Epithelial cell of prostate (primary cell): ENCODE data around the gene ADPRS.

Experiments
- DNase-seq: peaks from one replicate; pipeline ENCODE4 v3.0.0-alpha.2; 2011; ENCODE audit warnings: low read depth, low spot score
- H3K27ac ChIP-seq: fragments of 450-650 bp; 2 replicates; pipeline ENCODE4 v1.5.1; 2017; ENCODE audit warnings: mild to moderate bottlenecking

Gene ADPRS

GRCh38 chr1:36126797-36127500 lies 38.3 kb downstream of the ADPRS start:
- H3K27ac ChIP-seq: no peak overlapping the region
- no peak for DNase-seq

- no peak for DNase-seq
- H3K27ac ChIP-seq: no peak overlapping the region
Observed at GRCh38 chr1:36128126-36128904, 39.6 kb downstream of the ADPRS start.

GRCh38 chr1:36128905-36129206 lies 40.2 kb downstream of the ADPRS start:
- H3K27ac ChIP-seq: no peak overlapping the region
- no peak for DNase-seq

GRCh38 chr1:36132029-36132428 lies 43.3 kb downstream of the ADPRS start:
- no peak for DNase-seq

GRCh38 chr1:36133484-36133883 lies 44.8 kb downstream of the ADPRS start:
- peak; percentile 78 for DNase-seq
- H3K27ac ChIP-seq: peak overlapping the region; percentile 98

More at GRCh38 chr1:36132029-36132428, 43.3 kb downstream of the ADPRS start:
- H3K27ac ChIP-seq: no peak overlapping the region

- H3K27ac ChIP-seq: peak overlapping the region; percentile 98
- DNase-seq: no peak
Observed at GRCh38 chr1:36134031-36134430, 45.3 kb downstream of the ADPRS start.

GRCh38 chr1:36134505-36135329 lies 46.0 kb downstream of the ADPRS start:
- H3K27ac ChIP-seq: peak overlapping the region; percentile 98
- peak; percentile 76 for DNase-seq

GRCh38 chr1:36135330-36135667 lies 46.6 kb downstream of the ADPRS start:
- no peak for DNase-seq
- peak overlapping the region; percentile 98 for H3K27ac ChIP-seq

GRCh38 chr1:36135796-36136195 lies 47.1 kb downstream of the ADPRS start:
- peak overlapping the region; percentile 98 for H3K27ac ChIP-seq
- DNase-seq: no peak

GRCh38 chr1:36136535-36136934 lies 47.8 kb downstream of the ADPRS start:
- H3K27ac ChIP-seq: peak overlapping the region; percentile 98
- DNase-seq: peak; percentile 33

GRCh38 chr1:36137226-36137625 lies 48.5 kb downstream of the ADPRS start:
- H3K27ac ChIP-seq: peak overlapping the region; percentile 98
- no peak for DNase-seq

GRCh38 chr1:36137776-36138175 lies 49.1 kb downstream of the ADPRS start:
- DNase-seq: no peak
- peak overlapping the region; percentile 98 for H3K27ac ChIP-seq

- H3K27ac ChIP-seq: no peak overlapping the region
- DNase-seq: no peak
Observed at GRCh38 chr1:36139521-36139920, 50.8 kb downstream of the ADPRS start.

- H3K27ac ChIP-seq: no peak overlapping the region
- no peak for DNase-seq
Observed at GRCh38 chr1:36142121-36142520, 53.4 kb downstream of the ADPRS start.

- no peak overlapping the region for H3K27ac ChIP-seq
- DNase-seq: no peak
Observed at GRCh38 chr1:36143424-36143823, 54.7 kb downstream of the ADPRS start.
